SK-N-SH (cell line): ENCODE results near the gene KREMEN2. TPM values are rescaled to one million over a fixed set of nuclear protein-coding genes. Genes with fewer than 3 reads are reported as not detected.
"Not testable (repeated sequence)": the region's sequence is repeated elsewhere in the genome, so short reads cannot be mapped to it uniquely, and the experiment has no call there.

Source experiments
- CTCF ChIA-PET: fragments of 300-600, 350-600 bp; formaldehyde crosslinking; extraction: SDS; loops from one replicate; lab custom pipeline; 2021; lab: Yijun Ruan, JAX
- POLR2A ChIA-PET: fragments of 350-600 bp; sonication (Branson Sonifier 250); formaldehyde crosslinking; extraction: SDS; loops from one replicate; lab custom pipeline; 2020; ENCODE audit warnings: antibody characterized with exemption, inconsistent platforms; lab: Yijun Ruan, JAX
- DNase-seq: peaks from one replicate; pipeline ENCODE4 v3.0.0; 2012
- H2AFZ ChIP-seq: fragments of 200-600 bp; sonication (generic); 2 replicates; pipeline ENCODE4 v1.8.1; 2016; ENCODE audit warnings: antibody characterized with exemption, mild to moderate bottlenecking, low read depth
- H3F3A ChIP-seq: fragments of 200-600 bp; sonication (generic); replicated peaks from 2 replicates; pipeline ENCODE3; 2016; ENCODE audit warnings: antibody characterized with exemption, mild to moderate bottlenecking; ENCODE audit not compliant: insufficient read depth
- H3K27ac ChIP-seq, 2 experiments: fragments of 200-500 bp in 1 of 2; fragments of 200-600 bp in 1 of 2; sonication (Bioruptor generic) in 1 of 2; sonication (generic), shearing (Covaris generic) in 1 of 2; 2 replicates each; pipeline versions ENCODE4 v1.5.1 to v1.6.1; 2014 to 2016; ENCODE audit warnings: low read depth in 2 of 2, inconsistent platforms in 1 of 2, low read length in 1 of 2, mild to moderate bottlenecking in 1 of 2, mixed read lengths in 1 of 2
- H3K27me3 ChIP-seq: fragments of 200-600 bp; sonication (generic), shearing (Covaris generic); 2 replicates; pipeline ENCODE4 v1.6.1; 2016; ENCODE audit warnings: mixed run types; ENCODE audit not compliant: insufficient read depth
- H3K36me3 ChIP-seq, 2 experiments: fragments of 200-500 bp in 1 of 2; fragments of 200-600 bp in 1 of 2; sonication (Bioruptor generic) in 1 of 2; sonication (generic) in 1 of 2; replicated peaks in 1 of 2; 2 replicates each; pipeline versions ENCODE3 to v1.5.1; 2014 to 2016; ENCODE audit warnings: low read length in 1 of 2, mild to moderate bottlenecking in 1 of 2; ENCODE audit not compliant: insufficient read depth in 2 of 2, control insufficient read depth in 1 of 2
- H3K4me1 ChIP-seq, 2 experiments: fragments of 200-500 bp in 1 of 2; fragments of 200-600 bp in 1 of 2; sonication (Bioruptor generic) in 1 of 2; sonication (generic), shearing (Covaris generic) in 1 of 2; 2 replicates each; pipeline versions ENCODE4 v1.5.1 to v1.6.1; 2014 to 2016; ENCODE audit warnings: low read depth in 1 of 2, low read length in 1 of 2, mixed run types in 1 of 2; ENCODE audit not compliant: insufficient read depth in 2 of 2, control insufficient read depth in 1 of 2
- H3K4me2 ChIP-seq: fragments of 200-600 bp; sonication (generic), shearing (Covaris generic); 2 replicates; pipeline ENCODE4 v1.6.1; 2017; ENCODE audit warnings: mixed run types
- H3K4me3 ChIP-seq, 2 experiments: fragments of 200-500 bp in 1 of 2; fragments of 200-600 bp in 1 of 2; sonication (Bioruptor generic) in 1 of 2; sonication (generic), shearing (Covaris generic) in 1 of 2; 2 replicates each; pipeline versions ENCODE4 v1.5.1 to v1.8.1; 2014 to 2016; ENCODE audit warnings: low read depth in 2 of 2, inconsistent platforms in 1 of 2, low read length in 1 of 2, mild to moderate bottlenecking in 1 of 2, mixed read lengths in 1 of 2, moderate library complexity in 1 of 2
- H3K79me2 ChIP-seq: fragments of 200-600 bp; sonication (generic); 2 replicates; pipeline ENCODE4 v1.8.1; 2017; ENCODE audit warnings: mild to moderate bottlenecking; ENCODE audit not compliant: insufficient read depth
- H3K9ac ChIP-seq: fragments of 200-600 bp; sonication (generic); 2 replicates; pipeline ENCODE4 v1.6.1; 2017; ENCODE audit warnings: mixed run types
- H3K9me2 ChIP-seq: fragments of 200-600 bp; sonication (generic); 2 replicates; pipeline ENCODE4 v1.6.1; 2017; ENCODE audit warnings: mixed run types
- H3K9me3 ChIP-seq: fragments of 200-600 bp; sonication (generic); 2 replicates; pipeline ENCODE4 v1.6.1; 2017; ENCODE audit warnings: mixed run types, mild to moderate bottlenecking, moderate library complexity
- H4K20me1 ChIP-seq: fragments of 200-600 bp; sonication (generic); 2 replicates; pipeline ENCODE4 v1.6.1; 2017; ENCODE audit warnings: mild to moderate bottlenecking, mixed run types; ENCODE audit not compliant: insufficient read depth
- ELF1 ChIP-seq: IDR thresholded peaks from 2 replicates; pipeline ENCODE4 v1.4.0; 2012
- EZH2phosphoT487 ChIP-seq: fragments of 200-600 bp; sonication (generic); IDR thresholded peaks from 2 replicates; pipeline ENCODE4 v1.6.1; 2017; ENCODE audit warnings: low read depth, mixed run types, mild to moderate bottlenecking, antibody characterized with exemption, moderate library complexity, borderline replicate concordance
- FOXJ3 ChIP-seq: sonication (generic); formaldehyde crosslinking; IDR thresholded peaks from 2 replicates; pipeline ENCODE4 v1.5.1; 2020; ENCODE audit warnings: mild to moderate bottlenecking, missing genetic modification reagents
- GABPA ChIP-seq: IDR thresholded peaks from 2 replicates; pipeline ENCODE4 v1.4.0; 2012; ENCODE audit warnings: low read depth, mild to moderate bottlenecking
- RXRA ChIP-seq: IDR thresholded peaks from 2 replicates; pipeline ENCODE4 v1.4.0; 2012; ENCODE audit warnings: low read depth, mild to moderate bottlenecking, borderline replicate concordance
- USF1 ChIP-seq: IDR thresholded peaks from 2 replicates; pipeline ENCODE4 v1.4.0; 2012; ENCODE audit warnings: low read depth, borderline replicate concordance
- YY1 ChIP-seq: IDR thresholded peaks from 2 replicates; pipeline ENCODE4 v1.4.0; 2012; ENCODE audit warnings: low read depth, mild to moderate bottlenecking
- ZBTB33 ChIP-seq: IDR thresholded peaks from 2 replicates; pipeline ENCODE4 v1.4.0; 2012; ENCODE audit warnings: low read depth, borderline replicate concordance
- WGBS: methylation state at CpG from one replicate; pipeline ENCODE4 v1.1.6; 2017; ENCODE audit warnings: low lambda C conversion rate; 5-methylcytosine and 5-hydroxymethylcytosine counted together
- polyA plus RNA-seq, 3 experiments: library from polyadenylated mRNA; depleted of rRNA; stranded (reverse); fragments of >200 nt; gene quantifications; 2 replicates each; pipeline ENCODE4 v1.2.3, GENCODE V29; 2012
- TF ChIP-seq, protein P1 (sequence below): IDR thresholded peaks from 2 replicates; pipeline ENCODE4; 2012

KREMEN2 gene
- polyA plus RNA-seq, 1 of the 3 experiments (the other 2 are of a cell fraction), result 0.77 TPM

- TF ChIP-seq, protein P1, sequence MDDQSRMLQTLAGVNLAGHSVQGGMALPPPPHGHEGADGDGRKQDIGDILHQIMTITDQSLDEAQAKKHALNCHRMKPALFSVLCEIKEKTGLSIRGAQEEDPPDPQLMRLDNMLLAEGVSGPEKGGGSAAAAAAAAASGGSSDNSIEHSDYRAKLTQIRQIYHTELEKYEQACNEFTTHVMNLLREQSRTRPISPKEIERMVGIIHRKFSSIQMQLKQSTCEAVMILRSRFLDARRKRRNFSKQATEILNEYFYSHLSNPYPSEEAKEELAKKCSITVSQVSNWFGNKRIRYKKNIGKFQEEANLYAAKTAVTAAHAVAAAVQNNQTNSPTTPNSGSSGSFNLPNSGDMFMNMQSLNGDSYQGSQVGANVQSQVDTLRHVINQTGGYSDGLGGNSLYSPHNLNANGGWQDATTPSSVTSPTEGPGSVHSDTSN, result no peak
- no peak for TF ChIP-seq EZH2phosphoT487
- TF ChIP-seq YY1, result no peak
- TF ChIP-seq RXRA, result no peak
- no peak for TF ChIP-seq GABPA
- TF ChIP-seq ELF1, result no peak
- no peak for TF ChIP-seq USF1
- no peak for TF ChIP-seq ZBTB33
Measured at GRCh38 chr16:2927010-2927646, 36.9 kb upstream of the KREMEN2 start (continued).

- H3K27ac ChIP-seq, H3K9ac ChIP-seq, H3K4me3 ChIP-seq, H3K4me2 ChIP-seq, H3K9me3 ChIP-seq, H3K79me2 ChIP-seq, H3K9me2 ChIP-seq, H2AFZ ChIP-seq, POLR2A ChIA-PET, H3K27me3 ChIP-seq, H3F3A ChIP-seq, DNase-seq, H4K20me1 ChIP-seq, H3K4me1 ChIP-seq: not testable (repeated sequence)
- WGBS, result 95% methylated on average over 4 of the region's 4 CpGs
- CTCF ChIA-PET, result interaction anchor here (0.9 to 2.9 kb wide), 4 partner anchors 9 to 29 kb away, joined by 3 to 18 read pairs (median 6); no protein-coding TSS in a partner anchor
- H3K36me3 ChIP-seq, result peaks cover 0 to 15% of the 10 kb centered on the region in 2 experiments
Measured at GRCh38 chr16:2928151-2928550, 35.9 kb upstream of the KREMEN2 start.

GRCh38 chr16:2928796-2929195, 35.3 kb upstream of the KREMEN2 start:
- Histone ChIP-seq H3K27ac (no peak overlapping the region), H3K4me2 (no peak overlapping the region), H3K36me3 (peaks cover 0 to 18% of the 10 kb centered on the region in 2 experiments), H3K9me2 (no peaks in the 10 kb centered on the region), H3K9me3 (no peaks in the 10 kb centered on the region), H3K4me3 (no peak overlapping the region), H3K27me3 (no peaks in the 10 kb centered on the region), H3K79me2 (no peaks in the 10 kb centered on the region), H4K20me1 (no peaks in the 10 kb centered on the region), H3K4me1 (peaks cover 0 to 5% of the 10 kb centered on the region in 2 experiments; a peak in 1 of 4 replicates), H3K9ac (no peak overlapping the region), H2AFZ (no peak overlapping the region), H3F3A (peaks cover 5% of the 10 kb centered on the region)
- 96% methylated on average over 4 of the region's 11 CpGs for WGBS
- ChIA-PET CTCF (interaction anchor here (0.7 to 0.9 kb wide), 2 partner anchors 10 to 136 kb away, joined by 3 read pairs; no protein-coding TSS in a partner anchor), POLR2A (no interaction called here)
- no peak for TF ChIP-seq FOXJ3 (CRISPR knock-in tag)
- DNase-seq, result no peak
